ENCODE measurements around the gene BBOF1. TPM values are rescaled to one million over a fixed set of nuclear protein-coding genes. Genes with fewer than 3 reads are reported as not detected.
"Not testable (repeated sequence)": the region's sequence is repeated elsewhere in the genome, so short reads cannot be mapped to it uniquely, and the experiment has no call there.

The BBOF1 gene
- total RNA-seq, 1 donor from 2014 or later: 0.88 TPM

DNA sequence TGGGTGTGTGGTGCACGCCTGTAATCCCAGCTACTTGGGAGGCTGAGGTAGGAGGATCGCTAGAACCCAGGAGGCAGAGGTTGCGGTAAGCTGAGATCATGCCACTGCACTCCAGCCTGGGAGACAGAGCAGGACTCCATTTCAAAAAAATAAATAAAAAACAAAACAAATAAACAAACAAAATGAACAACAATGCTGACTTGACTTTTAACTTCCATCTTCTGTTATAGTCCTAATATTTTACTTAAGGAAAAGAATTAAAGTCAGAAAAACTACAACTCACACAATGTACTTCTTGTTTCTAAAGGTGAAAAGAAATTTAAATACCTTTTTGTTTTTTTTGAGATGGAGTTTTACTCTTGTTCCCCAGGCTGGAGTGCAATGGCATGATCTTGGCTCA, 13.5 kb upstream of the BBOF1 start:
- H3K36me3 Mint-ChIP-seq (ENCODE audit: low read depth); H3K27ac Mint-ChIP-seq; H3K4me1 Mint-ChIP-seq (ENCODE audit: low read depth); H3K4me3 Mint-ChIP-seq; H3K27me3 Mint-ChIP-seq (ENCODE audit: insufficient read depth); H3K9me3 Mint-ChIP-seq; DNase-seq (ENCODE audit: low spot score); intact Hi-C loops (cut with micrococcal nuclease): not testable (repeated sequence)

DNA sequence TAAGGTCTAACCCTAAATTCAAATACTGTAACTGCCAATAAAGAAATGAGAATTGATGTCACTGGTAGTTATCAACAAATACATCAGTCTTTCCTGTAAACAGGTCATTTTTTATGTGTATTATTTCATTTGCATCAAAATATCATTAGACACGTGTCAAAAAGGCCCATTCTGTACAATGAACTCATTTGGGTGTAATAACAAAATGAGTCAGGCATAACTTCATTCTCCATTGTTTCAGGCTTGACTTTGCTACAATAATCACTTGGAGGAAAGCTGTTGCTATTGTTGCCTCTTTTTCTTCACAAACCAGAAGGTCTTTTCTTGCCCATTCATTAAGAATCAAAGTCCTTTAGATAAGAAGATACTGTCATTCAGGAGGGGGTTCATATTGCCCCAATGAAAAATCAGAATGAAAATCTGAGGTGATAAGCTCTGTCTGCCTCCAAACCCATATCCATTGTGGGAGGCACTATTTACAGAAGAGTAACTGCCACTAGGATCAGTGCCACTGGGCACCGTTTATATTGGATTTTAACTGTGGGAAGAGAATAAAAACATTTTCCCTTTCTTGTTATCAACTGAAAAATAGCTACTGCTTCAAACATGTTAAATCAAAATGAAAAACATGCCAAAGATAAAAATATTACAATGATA, 10.2 kb upstream of the BBOF1 start:
- no peak overlapping the region for H3K27ac Mint-ChIP-seq
- H3K9me3 Mint-ChIP-seq: no peaks in the 10 kb centered on the region
- DNase-seq (ENCODE audit: low spot score): no peak
- no peaks in the 10 kb centered on the region for H3K4me1 Mint-ChIP-seq (ENCODE audit: low read depth)
- H3K27me3 Mint-ChIP-seq (ENCODE audit: insufficient read depth): no peaks in the 10 kb centered on the region
- intact Hi-C loops (cut with micrococcal nuclease): no loop called here
- H3K36me3 Mint-ChIP-seq (ENCODE audit: low read depth): peaks cover 14% of the 10 kb centered on the region
- no peak overlapping the region for H3K4me3 Mint-ChIP-seq

DNA sequence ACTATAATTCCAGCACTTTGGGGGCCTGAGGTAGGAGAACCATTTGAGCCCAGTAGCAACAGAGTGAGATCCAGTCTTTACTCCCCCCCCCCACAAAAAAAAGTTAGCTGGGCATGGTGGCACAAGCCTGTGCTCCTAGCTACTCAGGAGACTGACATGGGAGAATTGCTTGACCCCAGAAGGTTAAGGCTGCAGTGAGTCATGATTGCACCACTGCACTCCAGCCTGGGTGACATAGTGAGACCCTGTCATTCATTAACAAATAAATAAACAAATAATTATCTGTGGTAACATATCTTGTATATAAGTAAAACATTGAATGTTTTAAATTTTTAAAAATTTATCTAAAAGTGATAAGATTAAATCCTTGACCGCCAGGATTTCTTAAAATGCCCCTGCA, 4.8 kb upstream of the BBOF1 start:
- no peak overlapping the region for H3K4me3 Mint-ChIP-seq
- peaks cover 12% of the 10 kb centered on the region for H3K4me1 Mint-ChIP-seq (ENCODE audit: low read depth)
- intact Hi-C loops (cut with micrococcal nuclease): no loop called here
- H3K27ac Mint-ChIP-seq: no peak overlapping the region
- no peak for DNase-seq (ENCODE audit: low spot score)
- peaks cover 6% of the 10 kb centered on the region for H3K36me3 Mint-ChIP-seq (ENCODE audit: low read depth)
- peaks cover 1% of the 10 kb centered on the region for H3K27me3 Mint-ChIP-seq (ENCODE audit: insufficient read depth)
- no peaks in the 10 kb centered on the region for H3K9me3 Mint-ChIP-seq

DNA sequence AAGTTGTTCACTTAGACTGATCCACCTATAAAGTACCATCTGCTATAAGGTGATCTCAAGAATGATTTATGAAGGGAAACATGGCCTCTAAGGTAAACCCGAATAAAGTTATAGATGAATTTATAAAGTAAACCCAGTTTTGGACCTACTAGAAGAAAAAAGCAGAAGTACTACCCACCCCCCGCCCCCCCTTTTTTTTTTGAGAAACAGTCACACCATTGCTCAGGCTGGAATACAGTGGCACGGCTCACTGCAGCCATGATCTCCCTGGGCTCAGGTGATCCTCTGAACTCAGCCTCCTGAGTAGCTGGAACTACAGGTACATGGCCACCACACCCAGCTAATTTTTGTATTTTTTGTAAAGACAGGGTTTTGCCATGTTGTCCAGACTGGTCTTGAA, 4.0 kb upstream of the BBOF1 start:
- H3K4me3 Mint-ChIP-seq: no peak overlapping the region
- peaks cover 17% of the 10 kb centered on the region for H3K4me1 Mint-ChIP-seq (ENCODE audit: low read depth)
- DNase-seq (ENCODE audit: low spot score): no peak
- H3K27me3 Mint-ChIP-seq (ENCODE audit: insufficient read depth): peaks cover 2% of the 10 kb centered on the region
- H3K9me3 Mint-ChIP-seq: no peaks in the 10 kb centered on the region
- H3K27ac Mint-ChIP-seq: no peak overlapping the region
- H3K36me3 Mint-ChIP-seq (ENCODE audit: low read depth): peaks cover 6% of the 10 kb centered on the region
- intact Hi-C loops (cut with micrococcal nuclease): loop anchor here (5.0 kb wide), 1 partner anchor 303 kb away; the partner anchor contains the start of gene PNMA1

DNA sequence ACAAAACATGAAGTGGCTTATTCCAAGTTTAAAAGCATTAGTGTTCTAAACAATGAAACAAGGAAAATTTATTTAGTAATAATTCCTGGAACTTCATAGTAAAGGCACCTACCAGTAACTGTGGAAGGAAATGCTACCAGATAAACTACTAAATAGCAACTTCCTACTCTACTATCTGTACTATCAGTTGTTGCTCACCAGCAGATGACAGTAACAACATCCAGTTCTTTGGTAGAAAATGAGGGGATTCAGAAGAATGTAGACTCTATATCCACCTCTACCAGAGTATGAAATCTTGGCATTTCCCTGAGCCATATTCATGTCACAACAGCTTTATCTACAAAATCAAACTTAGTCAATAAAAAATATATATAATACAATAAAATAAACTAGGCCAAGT, 3.2 kb upstream of the BBOF1 start:
- Mint-ChIP-seq H3K4me3 (no peak overlapping the region), H3K27ac (no peak overlapping the region), H3K36me3 (ENCODE audit: low read depth) (peaks cover 6% of the 10 kb centered on the region), H3K4me1 (ENCODE audit: low read depth) (peaks cover 17% of the 10 kb centered on the region), H3K9me3 (no peaks in the 10 kb centered on the region), H3K27me3 (ENCODE audit: insufficient read depth) (peaks cover 2% of the 10 kb centered on the region)
- DNase-seq (ENCODE audit: low spot score): no peak
- intact Hi-C loops (cut with micrococcal nuclease): loop anchor here (5.0 kb wide), 1 partner anchor 304 kb away; the partner anchor contains the start of gene PNMA1

DNA sequence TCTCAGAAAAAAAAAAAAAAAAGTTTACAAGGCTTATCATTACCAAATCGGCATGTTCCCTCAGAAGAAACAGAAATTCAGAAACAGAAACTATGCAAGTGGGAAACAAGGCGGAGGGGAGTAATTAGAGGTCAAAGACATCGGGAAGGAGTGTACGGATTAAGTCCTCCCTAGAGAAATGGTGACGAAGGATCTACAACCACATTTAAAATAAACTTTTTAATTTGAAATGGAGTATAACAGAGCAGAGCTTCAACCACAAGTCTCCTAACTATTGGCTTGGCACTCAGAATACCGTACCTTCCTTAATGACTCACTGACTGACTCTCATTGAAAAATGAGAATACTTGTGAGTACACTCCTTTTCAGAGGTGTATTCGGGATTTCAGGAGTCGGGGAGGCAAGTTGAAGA, 969 bp upstream of the BBOF1 start:
- DNase-seq (ENCODE audit: low spot score): no peak
- Mint-ChIP-seq H3K9me3 (no peaks in the 10 kb centered on the region), H3K4me3 (peak overlapping the region; percentile 95), H3K27ac (peak overlapping the region; percentile 97), H3K4me1 (ENCODE audit: low read depth) (peaks cover 17% of the 10 kb centered on the region), H3K27me3 (ENCODE audit: insufficient read depth) (peaks cover 3% of the 10 kb centered on the region), H3K36me3 (ENCODE audit: low read depth) (peaks cover under 1% of the 10 kb centered on the region)
- intact Hi-C loops (cut with micrococcal nuclease): loop anchor here (1.0 to 5.0 kb wide), 2 partner anchors 131 to 306 kb away; partner anchors contain the start of gene PNMA1

DNA sequence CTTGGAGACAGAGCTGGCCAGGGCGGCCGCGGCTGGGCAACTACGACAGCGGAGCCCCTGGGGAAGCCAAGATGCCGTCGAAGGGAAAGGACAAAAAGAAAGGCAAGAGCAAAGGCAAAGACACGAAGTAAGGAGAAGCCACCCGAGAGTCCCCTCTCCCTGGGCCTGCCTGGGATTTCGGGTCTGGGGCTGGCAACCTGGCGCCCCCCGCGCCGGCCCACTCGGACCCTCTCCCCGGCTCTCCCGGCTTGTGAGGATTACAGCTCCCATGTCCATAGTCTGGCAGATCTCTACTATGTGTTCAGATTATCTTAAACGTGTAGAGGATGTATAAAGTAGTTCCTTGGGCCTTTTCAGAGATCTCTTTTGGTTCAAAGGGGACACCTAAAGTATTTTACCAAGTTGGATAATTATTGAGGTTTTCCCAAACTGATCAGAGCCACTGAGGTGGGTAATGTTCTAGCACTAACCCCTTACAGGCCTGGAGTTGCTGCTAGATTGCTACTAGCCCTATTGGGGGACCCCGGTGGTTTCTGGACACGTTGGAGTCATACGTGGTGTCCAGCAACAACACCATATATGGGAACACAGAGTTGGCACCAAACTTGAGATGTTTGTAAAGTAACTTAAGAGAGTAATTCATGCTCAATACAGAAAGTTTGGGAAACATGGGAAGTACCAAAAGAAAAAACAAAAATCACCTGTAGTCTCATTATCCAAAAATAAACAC, 424 bp downstream of the BBOF1 start:
- peaks cover 3% of the 10 kb centered on the region for H3K27me3 Mint-ChIP-seq (ENCODE audit: insufficient read depth)
- H3K9me3 Mint-ChIP-seq: no peaks in the 10 kb centered on the region
- no peak for DNase-seq (ENCODE audit: low spot score)
- H3K4me1 Mint-ChIP-seq (ENCODE audit: low read depth): peaks cover 17% of the 10 kb centered on the region
- H3K27ac Mint-ChIP-seq: peak overlapping the region; percentile 80
- intact Hi-C loops (cut with micrococcal nuclease): loop anchor here (1.0 to 5.0 kb wide), 5 partner anchors 19 to 528 kb away; partner anchors contain the start of genes ALDH6A1, COQ6, FAM161B and LIN52
- no peaks in the 10 kb centered on the region for H3K36me3 Mint-ChIP-seq (ENCODE audit: low read depth)
- H3K4me3 Mint-ChIP-seq: peak overlapping the region; percentile 89

DNA sequence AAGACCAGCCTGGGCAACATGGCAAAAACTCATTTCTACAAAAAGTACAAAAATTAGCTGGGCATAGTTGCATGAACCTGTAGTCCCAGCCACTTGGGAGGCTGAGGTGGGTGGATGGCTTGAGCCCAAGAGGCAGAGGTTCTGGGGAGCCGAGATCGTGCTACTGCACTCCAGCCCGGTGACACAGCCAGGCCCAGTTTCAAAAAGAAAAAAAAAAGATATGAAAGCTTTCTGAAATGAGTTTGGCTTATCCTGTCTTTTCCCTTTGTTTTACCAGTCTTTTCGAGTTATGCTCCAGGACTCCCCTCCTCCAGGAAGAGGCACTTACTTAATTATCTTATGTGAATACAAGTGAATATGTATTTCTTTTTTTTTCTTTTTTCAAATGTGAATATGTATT, 3.2 kb downstream of the BBOF1 start:
- no peak for DNase-seq (ENCODE audit: low spot score)
- Mint-ChIP-seq H3K4me1 (ENCODE audit: low read depth) (peaks cover 12% of the 10 kb centered on the region), H3K36me3 (ENCODE audit: low read depth) (no peaks in the 10 kb centered on the region), H3K4me3 (no peak overlapping the region), H3K9me3 (no peaks in the 10 kb centered on the region), H3K27me3 (ENCODE audit: insufficient read depth) (peaks cover 3% of the 10 kb centered on the region), H3K27ac (no peak overlapping the region)
- intact Hi-C loops (cut with micrococcal nuclease): no loop called here

DNA sequence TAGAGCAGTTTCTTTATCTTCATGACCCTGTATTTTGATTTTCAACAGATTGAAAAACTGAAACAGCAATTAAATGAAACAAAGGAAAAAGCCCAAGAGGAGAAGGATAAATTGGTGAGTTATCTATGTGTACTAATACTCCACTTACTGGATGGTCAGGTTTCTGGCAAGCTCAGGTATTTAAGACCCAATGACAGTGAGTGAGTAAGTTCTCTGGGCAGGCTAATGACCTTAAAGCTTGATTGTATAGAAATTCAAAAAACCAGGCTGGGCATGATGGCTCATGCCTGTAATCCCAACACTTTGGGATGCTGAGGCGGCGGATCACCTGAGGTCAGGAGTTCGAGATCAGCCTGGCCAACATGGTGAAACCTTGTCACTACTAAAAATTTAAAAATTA, 10.0 kb downstream of the BBOF1 start:
- H3K27ac Mint-ChIP-seq: no peak overlapping the region
- H3K4me3 Mint-ChIP-seq: no peak overlapping the region

DNA sequence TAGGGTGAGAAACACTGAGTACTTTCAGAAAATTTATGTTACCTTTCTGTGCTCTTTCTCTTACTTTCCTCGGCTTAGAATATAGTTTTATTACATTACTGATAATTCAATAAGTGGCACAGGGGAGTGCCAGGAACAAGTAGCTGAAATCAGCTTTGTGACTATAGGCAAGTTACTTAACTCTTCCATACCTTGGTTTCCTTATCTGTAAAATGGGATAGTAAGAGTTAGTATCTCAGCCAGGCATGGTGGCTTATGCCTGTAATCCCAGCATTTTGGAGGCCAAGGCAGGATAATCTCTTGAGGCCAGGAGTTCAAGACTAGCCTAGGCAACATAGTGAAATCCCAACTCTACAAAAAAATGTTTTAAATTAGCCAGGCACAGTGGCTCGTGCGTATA, 15.4 kb downstream of the BBOF1 start:
- DNase-seq (ENCODE audit: low spot score): no peak
- Mint-ChIP-seq H3K36me3 (ENCODE audit: low read depth) (no peaks in the 10 kb centered on the region), H3K4me3 (no peak overlapping the region), H3K9me3 (no peaks in the 10 kb centered on the region), H3K27ac (no peak overlapping the region), H3K4me1 (ENCODE audit: low read depth) (no peaks in the 10 kb centered on the region), H3K27me3 (ENCODE audit: insufficient read depth) (no peaks in the 10 kb centered on the region)
- intact Hi-C loops (cut with micrococcal nuclease): no loop called here

More for the DNA sequence above, 10.0 kb downstream of the BBOF1 start:
- no peak for DNase-seq (ENCODE audit: low spot score)
- peaks cover 2% of the 10 kb centered on the region for H3K27me3 Mint-ChIP-seq (ENCODE audit: insufficient read depth)
- H3K36me3 Mint-ChIP-seq (ENCODE audit: low read depth): no peaks in the 10 kb centered on the region
- no peaks in the 10 kb centered on the region for H3K9me3 Mint-ChIP-seq
- H3K4me1 Mint-ChIP-seq (ENCODE audit: low read depth): no peaks in the 10 kb centered on the region
- intact Hi-C loops (cut with micrococcal nuclease): no loop called here

DNA sequence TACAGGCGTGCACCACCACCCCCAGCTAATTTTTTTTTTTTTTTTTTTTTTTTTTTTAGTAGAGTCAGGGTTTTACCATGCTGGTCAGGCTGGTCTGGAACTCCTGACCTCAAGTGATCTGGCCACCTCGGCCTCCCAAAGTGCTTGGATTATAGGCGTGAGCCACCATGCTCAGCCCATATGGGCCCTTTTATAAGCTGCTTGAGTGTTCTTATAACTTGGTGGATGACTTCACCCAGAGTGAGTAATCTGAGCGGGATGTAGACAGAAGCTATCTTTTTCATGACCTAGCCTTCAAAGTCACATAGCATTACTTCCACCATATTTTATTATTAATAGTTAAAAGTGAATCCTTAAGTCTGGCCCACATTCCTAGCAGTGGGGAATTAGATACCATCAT, 16.4 kb downstream of the BBOF1 start:
- H3K9me3 Mint-ChIP-seq: no peaks in the 10 kb centered on the region
- no peak for DNase-seq (ENCODE audit: low spot score)
- H3K27ac Mint-ChIP-seq: no peak overlapping the region
- H3K27me3 Mint-ChIP-seq (ENCODE audit: insufficient read depth): no peaks in the 10 kb centered on the region
- no peak overlapping the region for H3K4me3 Mint-ChIP-seq
- intact Hi-C loops (cut with micrococcal nuclease): no loop called here
- H3K36me3 Mint-ChIP-seq (ENCODE audit: low read depth): no peaks in the 10 kb centered on the region
- no peaks in the 10 kb centered on the region for H3K4me1 Mint-ChIP-seq (ENCODE audit: low read depth)

DNA sequence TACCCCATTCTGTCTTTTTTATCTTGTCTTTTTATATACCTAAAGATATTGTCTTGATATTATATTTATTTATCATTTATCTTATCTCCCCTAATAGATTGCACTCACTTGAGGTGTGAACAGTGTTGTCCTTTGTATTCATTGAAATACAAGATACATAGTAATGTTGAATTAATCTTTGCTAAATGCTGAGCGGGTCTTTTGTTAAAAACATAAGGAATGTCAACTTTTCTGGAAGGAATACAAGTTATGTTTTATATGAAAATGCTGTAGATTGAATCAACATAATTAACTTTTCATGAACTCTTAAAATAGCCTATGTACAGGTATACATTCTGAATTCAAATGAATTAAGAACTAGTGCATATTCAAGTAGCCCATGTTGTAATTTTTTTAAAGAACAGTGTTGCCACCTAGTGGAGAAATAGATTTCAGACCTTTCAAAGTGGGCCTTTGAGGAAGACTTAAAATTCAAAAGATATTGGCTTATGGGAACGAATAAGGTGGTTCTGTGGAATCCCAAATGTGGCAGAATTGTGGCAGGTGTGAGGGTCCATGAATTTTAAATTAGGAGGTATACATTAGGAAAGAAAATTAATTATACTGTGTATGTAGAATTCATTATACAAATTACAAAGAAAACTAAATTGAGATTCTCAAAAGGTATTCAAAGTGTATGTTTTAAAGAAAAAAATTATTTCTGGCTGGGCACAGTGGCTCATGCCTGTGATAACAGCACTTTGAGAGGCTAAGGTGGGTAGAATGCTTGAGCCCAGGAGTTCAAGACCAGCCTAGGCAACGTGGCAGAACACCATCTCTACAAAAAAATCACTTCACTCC, 19.1 kb downstream of the BBOF1 start:
- intact Hi-C loops (cut with micrococcal nuclease): loop anchor here (1.0 kb wide), 3 partner anchors 19 to 310 kb away; partner anchors contain the start of genes BBOF1, COQ6, ENTPD5 and FAM161B
- no peak for DNase-seq (ENCODE audit: low spot score)
- no peaks in the 10 kb centered on the region for H3K36me3 Mint-ChIP-seq (ENCODE audit: low read depth)
- no peaks in the 10 kb centered on the region for H3K9me3 Mint-ChIP-seq
- H3K4me3 Mint-ChIP-seq: no peak overlapping the region
- H3K4me1 Mint-ChIP-seq (ENCODE audit: low read depth): no peaks in the 10 kb centered on the region
- H3K27me3 Mint-ChIP-seq (ENCODE audit: insufficient read depth): no peaks in the 10 kb centered on the region
- H3K27ac Mint-ChIP-seq: no peak overlapping the region

DNA sequence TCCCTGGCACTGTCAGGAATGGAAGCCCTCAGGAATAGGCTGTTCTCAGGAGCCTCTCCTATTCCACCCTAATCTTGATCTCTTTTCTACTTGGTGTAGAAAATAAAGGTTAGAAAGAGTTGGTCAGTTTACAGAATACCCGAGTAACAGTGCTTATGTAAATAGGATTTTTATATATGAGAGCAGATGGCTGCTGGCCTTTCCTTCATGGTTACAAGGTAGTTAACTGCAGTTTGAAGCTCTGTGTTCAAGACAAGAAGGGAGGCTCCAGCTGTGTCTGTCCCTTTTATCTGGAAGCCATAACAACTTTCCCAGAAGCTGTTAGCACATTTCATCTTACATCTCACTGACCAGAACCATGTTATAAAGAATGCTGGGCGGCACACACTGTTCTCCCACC, 23.1 kb downstream of the BBOF1 start:
- Mint-ChIP-seq H3K9me3 (no peaks in the 10 kb centered on the region), H3K36me3 (ENCODE audit: low read depth) (no peaks in the 10 kb centered on the region), H3K27ac (no peak overlapping the region), H3K4me1 (ENCODE audit: low read depth) (no peaks in the 10 kb centered on the region), H3K27me3 (ENCODE audit: insufficient read depth) (peaks cover 5% of the 10 kb centered on the region), H3K4me3 (no peak overlapping the region)
- intact Hi-C loops (cut with micrococcal nuclease): no loop called here
- no peak for DNase-seq (ENCODE audit: low spot score)

Measured in activated T-helper 1 cell treated with anti-CD3 and anti-CD28 coated beads, Interleukin-12 subunit alpha, Interleukin-12 subunit beta, Interleukin-2, Interleukin-4 antibody, amounts not matched to agents 30 ng/mL and 10 ng/mL and 1 ng/mL, durations not matched to agents 14 hours and 24 hours and 36 hours (primary cell).